NT2/D1 (cell line): ENCODE results near the gene TM9SF2.

Experiments used
- SUZ12 ChIP-seq: IDR thresholded peaks from 2 replicates; pipeline ENCODE4 v1.6.1; 2011; ENCODE audit not compliant: insufficient read length, insufficient read depth; ENCODE audit errors: extremely low read depth
- YY1 ChIP-seq: IDR thresholded peaks from 2 replicates; pipeline ENCODE4 v1.6.1; 2011; ENCODE audit not compliant: insufficient read length, insufficient read depth
- ZNF274 ChIP-seq: IDR thresholded peaks from 2 replicates; pipeline ENCODE4 v1.6.1; 2011; ENCODE audit warnings: mild to moderate bottlenecking, low read depth, low read length

- TF ChIP-seq YY1 (no peak), SUZ12 (no peak), ZNF274 (no peak)
Measured at GRCh38 chr13:99556867-99557443, 55.7 kb downstream of the TM9SF2 start.
